ENCODE data around the gene ALG2.

Gene ALG2

GRCh38 chr9:99169086-99169485 lies 52.7 kb downstream of the ALG2 start:
- DNase-seq (ENCODE audit: extremely low read depth, low read depth) = no peak
- H3K4me3 ChIP-seq (replicated peaks; ENCODE audit: low read depth, low read length) = no peak overlapping the region
- no peak for TF ChIP-seq CTCF (IDR thresholded peaks at IDR 0.05; ENCODE audit: low read depth, low read length, missing control alignments)

DNA sequence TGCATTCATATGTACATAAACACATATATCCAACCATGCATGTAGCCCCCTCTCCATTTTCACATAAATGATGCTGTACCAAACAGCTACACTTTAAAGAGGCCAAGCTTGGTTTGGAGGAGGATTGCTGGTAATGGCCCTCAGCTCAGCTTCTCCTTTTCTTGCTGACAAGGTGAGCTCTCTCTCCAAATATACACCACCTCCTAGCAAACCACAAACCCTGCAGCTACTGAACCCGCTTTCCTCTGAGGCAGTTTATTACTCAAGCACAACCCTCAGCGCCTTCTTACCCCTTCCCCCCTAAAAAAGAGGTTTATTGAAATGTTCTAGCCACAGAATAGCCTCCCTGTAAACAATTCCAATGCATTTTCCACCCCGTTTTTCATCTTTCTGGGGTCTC lies 54.0 kb downstream of the ALG2 start:
- no peak for DNase-seq (ENCODE audit: extremely low read depth, low read depth)
- no peak for TF ChIP-seq CTCF (IDR thresholded peaks at IDR 0.05; ENCODE audit: low read depth, low read length, missing control alignments)
- H3K4me3 ChIP-seq (replicated peaks; ENCODE audit: low read depth, low read length) = no peak overlapping the region

DNA sequence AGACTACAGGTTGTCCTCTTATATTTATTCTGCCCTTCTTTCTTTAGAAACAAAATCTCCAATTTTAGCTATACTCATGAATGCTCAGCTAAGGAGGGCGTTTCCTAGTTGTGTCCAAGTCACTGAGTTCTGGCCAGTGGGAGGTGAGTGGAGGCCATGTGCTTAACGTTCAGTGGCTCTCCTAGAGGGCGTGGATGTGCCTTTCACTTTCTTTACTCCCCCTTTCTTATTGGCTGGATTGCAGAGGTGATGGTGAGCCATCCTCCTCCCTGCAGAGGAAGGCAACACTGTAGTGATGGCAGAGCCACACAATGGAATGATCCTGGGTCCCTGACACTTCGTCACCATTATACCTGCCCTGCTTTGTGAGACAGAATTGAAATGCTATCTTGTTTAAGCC lies 54.6 kb downstream of the ALG2 start:
- TF ChIP-seq CTCF (IDR thresholded peaks at IDR 0.05; ENCODE audit: low read depth, low read length, missing control alignments) = no peak
- no peak for DNase-seq (ENCODE audit: extremely low read depth, low read depth)
- no peak overlapping the region for H3K4me3 ChIP-seq (replicated peaks; ENCODE audit: low read depth, low read length)
